Astrocyte of the cerebellum (primary cell): Measurements from ENCODE around the gene PDGFC.

Source experiments
- DNase-seq: peaks from one replicate; pipeline ENCODE4 v3.0.0-alpha.2; 2011; ENCODE audit warnings: low read depth
- H3K4me3 ChIP-seq: 2 replicates; pipeline ENCODE4 v1.5.1; 2011; ENCODE audit warnings: mild to moderate bottlenecking, low read depth, low read length, moderate library complexity
- in situ Hi-C: cut with HindIII; loops from 2 replicates; pipeline ENCODE4 v1.10.0; 2017; ENCODE audit warnings: low sequenced_read_pairs
- TF ChIP-seq, protein P1 (sequence below): IDR thresholded peaks from 2 replicates; pipeline ENCODE4 v1.5.1; 2012; ENCODE audit warnings: low read length, low read depth, moderate library complexity, mild to moderate bottlenecking; ENCODE audit errors: missing control alignments

Gene PDGFC

DNA sequence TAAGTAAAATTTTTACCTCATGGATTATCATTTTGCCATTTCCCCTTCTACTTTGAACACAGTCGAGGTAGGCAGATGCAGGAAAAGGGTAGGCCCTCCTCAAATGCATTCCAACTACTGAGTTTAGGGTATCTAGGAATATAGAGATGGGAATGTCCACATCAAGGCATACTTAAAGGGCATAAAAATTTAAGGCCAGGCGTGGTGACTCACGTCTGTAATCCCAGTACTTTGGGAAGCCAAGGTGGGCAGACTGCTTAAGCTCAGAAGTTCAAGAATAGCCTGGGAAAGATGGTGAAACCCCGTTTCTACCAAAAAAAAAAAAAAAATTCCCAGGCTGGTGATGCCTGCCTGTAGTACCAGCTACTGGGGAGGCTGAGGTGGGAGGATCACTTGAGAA lies 146.5 kb downstream of the PDGFC start:
- in situ Hi-C loops, result no loop called here
- DNase-seq, result no peak
- no peak overlapping the region for H3K4me3 ChIP-seq
- TF ChIP-seq, protein P1, sequence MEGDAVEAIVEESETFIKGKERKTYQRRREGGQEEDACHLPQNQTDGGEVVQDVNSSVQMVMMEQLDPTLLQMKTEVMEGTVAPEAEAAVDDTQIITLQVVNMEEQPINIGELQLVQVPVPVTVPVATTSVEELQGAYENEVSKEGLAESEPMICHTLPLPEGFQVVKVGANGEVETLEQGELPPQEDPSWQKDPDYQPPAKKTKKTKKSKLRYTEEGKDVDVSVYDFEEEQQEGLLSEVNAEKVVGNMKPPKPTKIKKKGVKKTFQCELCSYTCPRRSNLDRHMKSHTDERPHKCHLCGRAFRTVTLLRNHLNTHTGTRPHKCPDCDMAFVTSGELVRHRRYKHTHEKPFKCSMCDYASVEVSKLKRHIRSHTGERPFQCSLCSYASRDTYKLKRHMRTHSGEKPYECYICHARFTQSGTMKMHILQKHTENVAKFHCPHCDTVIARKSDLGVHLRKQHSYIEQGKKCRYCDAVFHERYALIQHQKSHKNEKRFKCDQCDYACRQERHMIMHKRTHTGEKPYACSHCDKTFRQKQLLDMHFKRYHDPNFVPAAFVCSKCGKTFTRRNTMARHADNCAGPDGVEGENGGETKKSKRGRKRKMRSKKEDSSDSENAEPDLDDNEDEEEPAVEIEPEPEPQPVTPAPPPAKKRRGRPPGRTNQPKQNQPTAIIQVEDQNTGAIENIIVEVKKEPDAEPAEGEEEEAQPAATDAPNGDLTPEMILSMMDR, result no peak

DNA sequence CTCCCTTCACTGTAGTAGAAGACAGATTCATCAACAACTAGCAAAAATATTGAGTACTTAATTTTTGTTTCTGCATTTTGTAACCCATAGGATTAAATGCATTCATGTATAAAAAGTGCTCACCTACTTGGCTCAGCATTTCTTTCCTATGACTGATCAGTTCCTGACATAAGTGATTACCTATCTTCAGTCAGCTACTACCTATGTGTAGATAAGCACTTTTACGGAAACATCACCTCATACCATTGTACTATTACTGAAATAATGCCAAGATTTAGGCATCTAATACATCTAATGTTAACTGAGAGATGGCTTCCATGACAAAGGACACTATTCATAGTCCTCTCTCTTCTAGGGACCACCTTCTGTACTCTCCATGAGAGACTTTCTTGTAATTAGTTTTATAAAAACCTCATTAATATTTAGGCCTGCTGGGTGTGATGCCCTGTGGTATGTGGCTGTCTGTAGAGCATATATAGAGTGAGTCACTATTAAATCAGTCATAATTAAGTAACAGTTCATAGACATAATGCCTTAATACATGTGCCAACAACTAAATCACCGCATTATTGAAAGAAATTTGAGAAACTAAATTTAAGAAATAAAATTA lies 147.0 kb downstream of the PDGFC start:
- H3K4me3 ChIP-seq, result no peak overlapping the region
- no peak for DNase-seq
- TF ChIP-seq, protein P1, result no peak
- in situ Hi-C loops, result no loop called here

DNA sequence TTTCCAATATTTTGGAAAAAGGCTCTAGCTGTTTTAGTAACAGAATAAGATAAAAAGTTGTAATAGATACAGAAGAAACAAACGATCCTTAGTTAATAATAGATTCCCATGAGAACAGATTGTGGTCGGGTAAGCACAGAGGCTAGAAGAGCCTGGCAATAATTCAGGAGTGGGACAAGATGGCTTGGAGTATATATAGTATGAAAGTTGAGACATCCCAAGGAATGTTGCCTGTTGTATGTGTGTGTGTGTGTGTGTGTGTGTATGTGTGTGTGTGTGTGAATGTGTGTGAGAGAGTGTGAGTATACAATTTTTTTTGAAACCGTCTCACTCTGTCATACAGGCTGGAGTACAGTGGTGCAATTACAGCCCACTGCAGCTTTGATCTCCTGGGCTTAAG lies 150.7 kb downstream of the PDGFC start:
- in situ Hi-C loops, result no loop called here
- DNase-seq, result no peak
- no peak overlapping the region for H3K4me3 ChIP-seq
- TF ChIP-seq, protein P1, result no peak

DNA sequence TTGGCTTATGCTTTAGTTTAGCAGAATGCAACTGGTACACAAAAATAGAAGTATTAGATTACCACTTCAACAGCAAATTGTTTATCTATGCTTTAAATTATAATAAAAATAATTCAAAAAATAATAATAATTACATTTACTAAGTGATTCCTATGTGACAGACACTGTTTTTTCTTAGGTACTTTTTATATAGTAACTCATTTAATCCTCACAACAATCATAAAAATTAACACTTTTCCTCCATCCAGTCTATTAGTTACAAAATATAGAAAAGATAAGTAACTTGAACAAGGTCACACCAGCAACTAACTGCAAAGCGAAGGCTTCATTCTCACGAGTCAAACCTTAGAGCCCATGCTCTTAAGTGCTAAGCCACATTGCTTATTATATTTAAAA lies 155.2 kb downstream of the PDGFC start:
- no peak for DNase-seq
- in situ Hi-C loops, result no loop called here
- TF ChIP-seq, protein P1, result no peak
- H3K4me3 ChIP-seq, result no peak overlapping the region

DNA sequence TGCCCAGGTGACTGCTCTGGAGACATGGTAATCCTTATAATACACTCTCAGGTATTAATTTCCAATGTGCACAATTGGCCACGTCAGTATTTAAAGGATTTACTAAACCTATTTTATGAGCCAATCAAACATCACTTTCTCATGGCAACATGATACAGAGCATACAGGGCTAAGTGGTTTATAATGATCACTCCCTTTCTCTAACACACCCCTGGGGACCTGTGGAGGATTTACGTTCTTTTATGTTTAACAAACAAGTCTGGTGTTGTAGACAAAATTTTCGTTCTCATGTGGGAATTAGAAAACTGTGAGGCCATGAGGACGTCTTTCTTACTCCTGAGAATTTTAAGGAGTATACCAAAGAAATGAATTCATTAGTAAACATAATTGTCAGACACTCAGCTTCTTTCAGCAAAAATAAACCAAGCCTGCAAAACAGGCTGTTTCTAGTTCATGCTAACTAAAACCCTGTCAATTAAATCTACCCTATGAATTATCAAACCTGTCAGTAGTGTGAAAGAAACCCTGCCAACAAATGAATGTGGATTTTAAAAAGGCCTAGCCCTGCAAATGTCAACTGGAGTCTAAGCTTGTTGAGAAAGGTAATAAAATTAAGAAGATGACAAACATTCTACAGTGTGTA lies 155.8 kb downstream of the PDGFC start:
- in situ Hi-C loops, result no loop called here
- DNase-seq, result no peak
- no peak overlapping the region for H3K4me3 ChIP-seq
- TF ChIP-seq, protein P1, result no peak

DNA sequence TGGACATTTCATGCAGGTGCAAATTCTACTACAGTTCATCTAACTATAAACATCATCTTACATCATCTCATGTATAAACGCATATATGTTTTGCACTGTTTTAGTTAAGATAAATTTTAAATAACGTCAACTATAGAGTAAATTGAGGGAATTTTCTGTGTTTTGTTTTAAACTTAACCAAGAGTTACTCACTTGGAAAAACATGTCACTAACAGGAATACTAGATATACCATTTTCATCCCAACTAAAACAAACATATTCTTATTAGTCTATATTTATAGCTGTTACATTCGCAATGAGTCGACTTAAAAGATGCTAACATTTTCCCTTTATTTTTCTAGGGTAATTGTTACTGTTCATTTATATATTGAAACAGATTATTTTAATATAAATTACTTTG lies 159.6 kb downstream of the PDGFC start:
- H3K4me3 ChIP-seq, result no peak overlapping the region
- in situ Hi-C loops, result no loop called here
- no peak for DNase-seq
- TF ChIP-seq, protein P1, result no peak
